GM21825 (cell line): ENCODE results near the gene GPC2.
"Not testable (repeated sequence)": the region's sequence is repeated elsewhere in the genome, so short reads cannot be mapped to it uniquely, and the experiment has no call there.

Experiments used
- ATAC-seq: cut with Tn5 transposase; IDR thresholded peaks from one replicate; pipeline ENCODE4 v1.9.1; 2021; ENCODE audit warnings: mild to moderate bottlenecking, moderate library complexity; ENCODE audit not compliant: unreplicated experiment

The GPC2 gene

GRCh38 chr7:100153708-100154535 lies 23.3 kb downstream of the GPC2 start:
- no peak for ATAC-seq

GRCh38 chr7:100152937-100153666 lies 24.1 kb downstream of the GPC2 start:
- no peak for ATAC-seq

- no peak for ATAC-seq
Observed at GRCh38 chr7:100152404-100152803, 24.8 kb downstream of the GPC2 start.

GRCh38 chr7:100148559-100149328 lies 28.4 kb downstream of the GPC2 start, which contains the start of gene LAMTOR4:
TSS of gene LAMTOR4 (plus strand) at chr7:100148918. CDS start at chr7:100148973, 55 bp downstream.
- ATAC-seq, result peak; percentile 97

- no peak for ATAC-seq
Observed at GRCh38 chr7:100148225-100148558, 29.0 kb downstream of the GPC2 start.

GRCh38 chr7:100147278-100147677 lies 29.9 kb downstream of the GPC2 start:
- ATAC-seq, result no peak

- not testable (repeated sequence) for ATAC-seq
Observed at GRCh38 chr7:100146350-100146749, 30.8 kb downstream of the GPC2 start.

- ATAC-seq, result no peak
Observed at GRCh38 chr7:100142461-100142860, 34.7 kb downstream of the GPC2 start.

- ATAC-seq, result no peak
Observed at GRCh38 chr7:100141555-100141949, 35.6 kb downstream of the GPC2 start.

- ATAC-seq, result no peak
Observed at GRCh38 chr7:100137851-100138760, 39.1 kb downstream of the GPC2 start.

- no peak for ATAC-seq
Observed at GRCh38 chr7:100132697-100133151, 44.5 kb downstream of the GPC2 start.

- no peak for ATAC-seq
Observed at GRCh38 chr7:100132126-100132525, 45.1 kb downstream of the GPC2 start.

- no peak for ATAC-seq
Observed at GRCh38 chr7:100130608-100131453, 46.4 kb downstream of the GPC2 start.

- not testable (repeated sequence) for ATAC-seq
Observed at GRCh38 chr7:100130220-100130607, 47.0 kb downstream of the GPC2 start.

GRCh38 chr7:100128637-100128963 lies 48.6 kb downstream of the GPC2 start:
- no peak for ATAC-seq

GRCh38 chr7:100127866-100128636 lies 49.1 kb downstream of the GPC2 start:
- peak; percentile 3 for ATAC-seq

- peak; percentile 53 for ATAC-seq
Observed at GRCh38 chr7:100126931-100127865, 50.0 kb downstream of the GPC2 start, which contains the start of gene MBLAC1. TSS of gene MBLAC1 (plus strand) at chr7:100126967. CDS start at chr7:100127396, 429 bp downstream.
